Lung (tissue), 12 donors: ENCODE results near the gene XKR8. TPM values are rescaled to one million over a fixed set of nuclear protein-coding genes. Genes with fewer than 3 reads are reported as not detected.

Experiments
- ATAC-seq: fragments of 200-7000 bp; cut with Tn5 transposase; one replicate; pipeline ENCODE4 v1.9.1; 2020; ENCODE audit warnings: moderate number of reproducible peaks; ENCODE audit not compliant: insufficient read depth, low FRiP score
- DNase-seq, 3 donors: peaks; one replicate each; pipeline ENCODE4 v3.0.0-alpha.2; 2013 to 2017
- H3K27ac ChIP-seq, 2 donors: one replicate each; pipeline ENCODE4 v1.5.1; 2013; ENCODE audit warnings: mild to moderate bottlenecking in 2 of 2, moderate library complexity in 2 of 2, control low read depth in 1 of 2, inconsistent platforms in 1 of 2, low read depth in 1 of 2, low read length in 1 of 2
- H3K27me3 ChIP-seq, 3 donors: one replicate each; pipeline ENCODE4 v1.5.1; 2013; ENCODE audit warnings: low read length in 2 of 3; ENCODE audit not compliant: control insufficient read depth in 3 of 3, insufficient read depth in 3 of 3
- H3K36me3 ChIP-seq, 4 donors: one replicate each; pipeline ENCODE4 v1.5.1; 2013; ENCODE audit warnings: low read length in 4 of 4, mild to moderate bottlenecking in 1 of 4, moderate library complexity in 1 of 4; ENCODE audit not compliant: control insufficient read depth in 4 of 4, insufficient read depth in 4 of 4
- H3K4me1 ChIP-seq, 5 donors: one replicate each; pipeline ENCODE4 v1.5.1; 2013; ENCODE audit warnings: low read length in 5 of 5, mild to moderate bottlenecking in 2 of 5, moderate library complexity in 1 of 5; ENCODE audit not compliant: control insufficient read depth in 5 of 5, insufficient read depth in 5 of 5
- H3K4me3 ChIP-seq: one replicate; pipeline ENCODE4 v1.5.1; 2013; ENCODE audit warnings: mild to moderate bottlenecking, control low read depth, moderate library complexity
- H3K9ac ChIP-seq, 2 donors: one replicate each; pipeline ENCODE4 v1.5.1; 2013; ENCODE audit warnings: low read length in 2 of 2, control low read depth in 1 of 2; ENCODE audit not compliant: insufficient read depth in 1 of 2
- H3K9me3 ChIP-seq, 4 donors: one replicate each; pipeline ENCODE4 v1.5.1; 2013; ENCODE audit warnings: low read length in 3 of 4, mild to moderate bottlenecking in 1 of 4, moderate library complexity in 1 of 4; ENCODE audit not compliant: control insufficient read depth in 4 of 4, insufficient read depth in 3 of 4
- CTCF ChIP-seq: IDR thresholded peaks from 2 replicates; pipeline ENCODE4 v1.5.1; 2012; ENCODE audit warnings: mild to moderate bottlenecking; ENCODE audit errors: control extremely low read depth, extremely low read depth
- WGBS, 2 donors: extraction: QIAGEN DNeasy Blood & Tissue Kit; methylation state at CpG; one replicate each; pipeline ENCODE4 v1.1.7; 2013; 5-methylcytosine and 5-hydroxymethylcytosine counted together
- polyA plus RNA-seq, 2 donors: library from polyadenylated mRNA; stranded (reverse); fragments of 200-250 nt; gene quantifications; one replicate each; pipeline ENCODE4 v1.2.1, GENCODE V29; 2013
- total RNA-seq, 2 donors: library from RNA; depleted of rRNA in 1 of 2; stranded (reverse); fragments of >200 nt in 1 of 2; gene quantifications; one replicate each; pipeline ENCODE4 v1.2.1, GENCODE V29; 2014 to 2021
- donor health status: control.
- donor health status: control.
- donor health status: Bipolar disorder and iron deficiency.
- donor health status: healthy.
- donor health status: DM: yes; HTN: yes; CAD: no.

XKR8 gene
- total and polyA plus RNA-seq, 4 donors, result 4.6 to 11.5 (median 7.2) TPM

GRCh38 chr1:27972141-27972540 is 12.4 kb downstream of the XKR8 start:
- TF ChIP-seq CTCF, result no peak
- no peaks in the 10 kb centered on the region for H3K9me3 ChIP-seq
- H3K27ac ChIP-seq, result no peak overlapping the region
- DNase-seq (no peak), ATAC-seq (no peak)
- no peak overlapping the region for H3K4me3 ChIP-seq
- peaks cover 8 to 24% (median 20%) of the 10 kb centered on the region in 4 donors for H3K36me3 ChIP-seq
- H3K4me1 ChIP-seq, result peaks cover 0 to 6% (median 0%) of the 10 kb centered on the region in 5 donors
- no peaks in the 10 kb centered on the region for H3K27me3 ChIP-seq
- 92 to 94% methylated on average over 4 of the region's 4 CpGs for WGBS, 2 donors
- H3K9ac ChIP-seq, result no peak overlapping the region

GRCh38 chr1:27973771-27974416 is 14.1 kb downstream of the XKR8 start:
- Histone ChIP-seq H3K27me3 (no peaks in the 10 kb centered on the region), H3K27ac (peak overlapping the region in 1 of 2 donors; percentile 13), H3K4me1 (peaks cover 0 to 6% (median 0%) of the 10 kb centered on the region in 5 donors), H3K9ac (no peak overlapping the region), H3K4me3 (no peak overlapping the region), H3K36me3 (peaks cover 0 to 25% (median 11%) of the 10 kb centered on the region in 4 donors), H3K9me3 (no peaks in the 10 kb centered on the region)
- no peak for ATAC-seq
- WGBS, 2 donors, result 82 to 95% methylated on average over 4 of the region's 4 CpGs
- TF ChIP-seq CTCF, result no peak
- DNase-seq, result no peak

GRCh38 chr1:27974417-27974781 is 14.6 kb downstream of the XKR8 start:
- DNase-seq (no peak), ATAC-seq (no peak)
- Histone ChIP-seq H3K9ac (no peak overlapping the region), H3K4me1 (peaks cover 0 to 6% (median under 1%) of the 10 kb centered on the region in 5 donors), H3K4me3 (no peak overlapping the region), H3K27me3 (no peaks in the 10 kb centered on the region), H3K9me3 (no peaks in the 10 kb centered on the region), H3K36me3 (peaks cover 0 to 25% (median 11%) of the 10 kb centered on the region in 4 donors), H3K27ac (no peak overlapping the region)
- no peak for TF ChIP-seq CTCF
